OCI-LY7 (cell line): ENCODE measurements around the gene KCNMA1. TPM values are rescaled to one million over a fixed set of nuclear protein-coding genes. Genes with fewer than 3 reads are reported as not detected.

ENCODE experiments used
- BruUV-seq: library from RNA; stranded (reverse); fragments of 400-500 nt; replicated peaks from 2 replicates; lab custom pipeline; 2021; lab: Mats Ljungman, UMichigan
- CTCF ChIA-PET: fragments of 300-600 bp; sonication (Branson Sonifier 250); formaldehyde crosslinking; loops from one replicate; lab custom pipeline; 2022; ENCODE audit warnings: antibody characterized with exemption; ENCODE audit not compliant: unreplicated experiment; lab: Charles Lee
- POLR2A ChIA-PET: fragments of 300-600 bp; sonication (Branson Sonifier 250); formaldehyde crosslinking; loops from one replicate; lab custom pipeline; 2022; ENCODE audit warnings: antibody characterized with exemption; lab: Charles Lee
- DNase-seq: peaks from one replicate; pipeline ENCODE4 v3.0.0-alpha.2; 2015; ENCODE audit warnings: low spot score
- H2AFZ ChIP-seq: fragments of 200-600 bp; sonication (generic), shearing (Covaris generic); 2 replicates; pipeline ENCODE4 v1.6.1; 2014; ENCODE audit warnings: mild to moderate bottlenecking, antibody characterized with exemption, low read length, moderate library complexity
- H3K27ac ChIP-seq: fragments of 200-600 bp; sonication (generic); 2 replicates; pipeline ENCODE4 v1.5.1; 2014; ENCODE audit warnings: mixed run types, low read depth, mild to moderate bottlenecking, moderate library complexity, low read length, inconsistent platforms; ENCODE audit not compliant: poor library complexity, severe bottlenecking
- H3K36me3 ChIP-seq: fragments of 200-600 bp; sonication (generic); 2 replicates; pipeline ENCODE4 v1.6.1; 2014; ENCODE audit warnings: mild to moderate bottlenecking, antibody characterized with exemption, low read length, moderate library complexity, mixed read lengths; ENCODE audit not compliant: insufficient read depth
- H3K4me1 ChIP-seq: fragments of 200-600 bp; sonication (generic); 2 replicates; pipeline ENCODE4 v1.5.1; 2014; ENCODE audit warnings: mild to moderate bottlenecking, low read length; ENCODE audit not compliant: insufficient read depth, poor library complexity, severe bottlenecking
- H3K4me2 ChIP-seq: fragments of 200-600 bp; sonication (generic); 2 replicates; pipeline ENCODE4 v1.6.1; 2014; ENCODE audit warnings: mild to moderate bottlenecking, low read length
- H3K4me3 ChIP-seq: fragments of 200-600 bp; sonication (generic); 2 replicates; pipeline ENCODE4 v1.5.1; 2014; ENCODE audit warnings: mild to moderate bottlenecking, low read depth, low read length; ENCODE audit not compliant: poor library complexity, severe bottlenecking
- H3K79me2 ChIP-seq: fragments of 200-600 bp; sonication (generic); 2 replicates; pipeline ENCODE4 v1.6.1; 2016; ENCODE audit warnings: low read depth, mild to moderate bottlenecking, low read length, moderate library complexity, mixed read lengths; ENCODE audit not compliant: insufficient read depth
- H3K9me2 ChIP-seq: fragments of 200-600 bp; sonication (generic); 2 replicates; pipeline ENCODE4 v1.6.1; 2016; ENCODE audit warnings: mild to moderate bottlenecking, low read length, mixed read lengths; ENCODE audit not compliant: insufficient read depth
- H3K9me3 ChIP-seq: fragments of 200-600 bp; sonication (generic); 2 replicates; pipeline ENCODE4 v1.6.1; 2014; ENCODE audit warnings: mild to moderate bottlenecking, mixed run types, low read length, mixed read lengths
- H4K20me1 ChIP-seq: fragments of 200-600 bp; sonication (generic); 2 replicates; pipeline ENCODE4 v1.6.1; 2014; ENCODE audit warnings: mild to moderate bottlenecking, antibody characterized with exemption, low read length, moderate library complexity, mixed read lengths; ENCODE audit not compliant: insufficient read depth
- EZH2phosphoT487 ChIP-seq: fragments of 200-600 bp; sonication (generic); IDR thresholded peaks from 2 replicates; pipeline ENCODE4 v1.6.1; 2018; ENCODE audit warnings: low read depth, borderline replicate concordance, mild to moderate bottlenecking, mixed run types, antibody characterized with exemption, low read length, moderate library complexity, mixed read lengths
- intact Hi-C: fragments of 100-400 bp; cut with micrococcal nuclease; formaldehyde crosslinking; loops from one replicate; pipeline ENCODE4 v1.10.0; 2022; ENCODE audit not compliant: unreplicated experiment
- total RNA-seq, 2 experiments: library from RNA; depleted of rRNA in 1 of 2; stranded (reverse); fragments of >200 nt in 1 of 2; shearing (Covaris generic) in 1 of 2; gene quantifications; 2 replicates each; pipeline ENCODE4 v1.2.3, GENCODE V29; 2014 to 2022
- TF ChIP-seq, protein P1 (sequence below): fragments of 200-600 bp; sonication (generic); conservative IDR thresholded peaks from 2 replicates; pipeline ENCODE4 v1.5.1; 2014; ENCODE audit warnings: mild to moderate bottlenecking, antibody characterized with exemption, low read length, moderate library complexity, mixed read lengths

Gene KCNMA1
- total RNA-seq, 2 experiments from 2014 or later = not detected

DNA sequence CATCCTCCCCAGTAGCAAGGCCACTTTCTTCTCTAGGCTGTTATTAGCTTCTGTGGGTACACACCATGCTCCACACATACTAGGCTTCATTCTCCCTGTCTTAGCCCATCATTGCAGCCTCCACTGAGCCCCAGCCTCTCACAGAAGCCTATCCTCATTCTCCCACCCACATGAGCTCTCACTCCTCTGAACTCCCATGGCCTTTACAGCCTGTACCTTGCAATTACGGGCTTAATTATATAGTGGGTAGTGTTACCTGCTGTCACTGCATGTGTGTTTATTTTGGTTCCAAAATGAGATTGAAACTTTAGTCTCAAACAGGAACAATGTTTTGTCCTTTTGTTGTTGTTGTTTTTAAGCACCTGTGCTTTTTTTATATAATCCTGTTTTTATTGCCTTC is 460.0 kb downstream of the KCNMA1 start:
- no peaks in the 10 kb centered on the region for H4K20me1 ChIP-seq
- H3K27ac ChIP-seq = no peak overlapping the region
- no peak overlapping the region for H3K4me3 ChIP-seq
- H3K9me3 ChIP-seq = no peaks in the 10 kb centered on the region
- TF ChIP-seq, protein P1, sequence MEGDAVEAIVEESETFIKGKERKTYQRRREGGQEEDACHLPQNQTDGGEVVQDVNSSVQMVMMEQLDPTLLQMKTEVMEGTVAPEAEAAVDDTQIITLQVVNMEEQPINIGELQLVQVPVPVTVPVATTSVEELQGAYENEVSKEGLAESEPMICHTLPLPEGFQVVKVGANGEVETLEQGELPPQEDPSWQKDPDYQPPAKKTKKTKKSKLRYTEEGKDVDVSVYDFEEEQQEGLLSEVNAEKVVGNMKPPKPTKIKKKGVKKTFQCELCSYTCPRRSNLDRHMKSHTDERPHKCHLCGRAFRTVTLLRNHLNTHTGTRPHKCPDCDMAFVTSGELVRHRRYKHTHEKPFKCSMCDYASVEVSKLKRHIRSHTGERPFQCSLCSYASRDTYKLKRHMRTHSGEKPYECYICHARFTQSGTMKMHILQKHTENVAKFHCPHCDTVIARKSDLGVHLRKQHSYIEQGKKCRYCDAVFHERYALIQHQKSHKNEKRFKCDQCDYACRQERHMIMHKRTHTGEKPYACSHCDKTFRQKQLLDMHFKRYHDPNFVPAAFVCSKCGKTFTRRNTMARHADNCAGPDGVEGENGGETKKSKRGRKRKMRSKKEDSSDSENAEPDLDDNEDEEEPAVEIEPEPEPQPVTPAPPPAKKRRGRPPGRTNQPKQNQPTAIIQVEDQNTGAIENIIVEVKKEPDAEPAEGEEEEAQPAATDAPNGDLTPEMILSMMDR = no peak
- no peak for TF ChIP-seq EZH2phosphoT487
- no peak for DNase-seq
- intact Hi-C loops = no loop called here
- ChIA-PET POLR2A (no interaction called here), CTCF (no interaction called here)
- H3K79me2 ChIP-seq = no peaks in the 10 kb centered on the region
- peaks cover 6% of the 10 kb centered on the region for H3K4me1 ChIP-seq
- no peak overlapping the region for H3K4me2 ChIP-seq
- no peaks in the 10 kb centered on the region for H3K9me2 ChIP-seq
- no TSS peak for BruUV-seq
- no peaks in the 10 kb centered on the region for H3K36me3 ChIP-seq
- H2AFZ ChIP-seq = no peak overlapping the region

DNA sequence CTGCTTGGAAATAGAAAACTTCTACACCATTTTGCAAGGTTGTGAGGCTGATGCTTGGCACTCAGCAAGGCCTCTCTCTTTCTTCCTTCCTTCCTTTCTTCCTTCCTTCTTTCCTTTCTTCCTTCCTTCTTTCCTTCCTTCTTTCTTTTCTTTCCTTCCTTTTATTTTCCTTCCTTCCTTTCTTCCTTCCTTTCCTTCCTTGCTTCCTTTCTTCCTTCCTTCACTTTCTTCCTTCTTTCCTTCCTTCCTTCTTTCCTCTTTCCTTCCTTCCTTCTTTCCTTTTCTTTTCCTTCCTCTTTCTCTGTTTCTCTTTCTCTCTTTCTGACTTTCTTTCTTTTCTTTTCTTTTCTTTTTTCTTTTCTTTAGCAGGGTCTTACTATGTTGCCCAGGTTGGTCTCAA is 460.4 kb downstream of the KCNMA1 start:
- CTCF ChIA-PET = no interaction called here
- TF ChIP-seq EZH2phosphoT487 = no peak
- DNase-seq = no peak
- POLR2A ChIA-PET = no interaction called here
- intact Hi-C loops = no loop called here
- Histone ChIP-seq H3K4me3 (no peak overlapping the region), H3K79me2 (no peaks in the 10 kb centered on the region), H2AFZ (no peak overlapping the region), H3K9me2 (no peaks in the 10 kb centered on the region), H3K4me1 (peaks cover 6% of the 10 kb centered on the region), H3K9me3 (no peaks in the 10 kb centered on the region), H3K27ac (no peak overlapping the region), H3K4me2 (no peak overlapping the region), H3K36me3 (no peaks in the 10 kb centered on the region), H4K20me1 (no peaks in the 10 kb centered on the region)
- no TSS peak for BruUV-seq

DNA sequence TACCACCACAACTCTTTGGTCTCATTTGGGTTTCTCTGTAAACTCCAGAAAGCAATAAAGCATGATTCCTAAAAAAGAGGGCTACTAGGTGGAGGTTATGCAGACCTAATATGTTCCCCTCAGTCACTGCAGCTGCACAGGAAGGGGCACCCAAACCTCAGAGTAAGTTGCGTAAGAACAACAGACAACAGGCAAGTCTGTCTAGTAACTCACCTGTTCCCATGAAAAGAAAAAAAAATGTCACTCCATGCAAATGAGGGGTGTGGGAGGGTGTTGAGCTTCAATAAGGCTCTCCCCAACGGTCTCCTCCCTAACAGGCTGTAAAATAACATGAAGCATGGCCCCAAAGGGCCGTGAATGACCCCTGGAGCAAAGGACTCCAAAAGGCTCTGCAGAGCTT is 461.4 kb downstream of the KCNMA1 start:
- Histone ChIP-seq H3K4me1 (peaks cover 6% of the 10 kb centered on the region), H3K9me2 (no peaks in the 10 kb centered on the region), H2AFZ (no peak overlapping the region), H3K9me3 (no peaks in the 10 kb centered on the region), H3K36me3 (no peaks in the 10 kb centered on the region), H3K27ac (no peak overlapping the region), H3K4me3 (no peak overlapping the region), H3K79me2 (no peaks in the 10 kb centered on the region), H4K20me1 (no peaks in the 10 kb centered on the region), H3K4me2 (no peak overlapping the region)
- no TSS peak for BruUV-seq
- DNase-seq = peak; percentile 13
- TF ChIP-seq, protein P1 = no peak
- ChIA-PET CTCF (no interaction called here), POLR2A (no interaction called here)
- intact Hi-C loops = no loop called here
